ACHN (cell line): Measurements from ENCODE around the gene URI1.
"Not testable (repeated sequence)": the region's sequence is repeated elsewhere in the genome, so short reads cannot be mapped to it uniquely, and the experiment has no call there.

ENCODE experiments used
- DNase-seq: peaks from one replicate; pipeline ENCODE4 v3.0.0-alpha.2; 2015
- in situ Hi-C: cut with HindIII; loops from 2 replicates; pipeline ENCODE4 v1.10.0; 2017; ENCODE audit warnings: low sequenced_read_pairs, low pct_ligation_motif_present, low pct_unique_long_range_greater_than_20kb

Gene URI1, protein sequence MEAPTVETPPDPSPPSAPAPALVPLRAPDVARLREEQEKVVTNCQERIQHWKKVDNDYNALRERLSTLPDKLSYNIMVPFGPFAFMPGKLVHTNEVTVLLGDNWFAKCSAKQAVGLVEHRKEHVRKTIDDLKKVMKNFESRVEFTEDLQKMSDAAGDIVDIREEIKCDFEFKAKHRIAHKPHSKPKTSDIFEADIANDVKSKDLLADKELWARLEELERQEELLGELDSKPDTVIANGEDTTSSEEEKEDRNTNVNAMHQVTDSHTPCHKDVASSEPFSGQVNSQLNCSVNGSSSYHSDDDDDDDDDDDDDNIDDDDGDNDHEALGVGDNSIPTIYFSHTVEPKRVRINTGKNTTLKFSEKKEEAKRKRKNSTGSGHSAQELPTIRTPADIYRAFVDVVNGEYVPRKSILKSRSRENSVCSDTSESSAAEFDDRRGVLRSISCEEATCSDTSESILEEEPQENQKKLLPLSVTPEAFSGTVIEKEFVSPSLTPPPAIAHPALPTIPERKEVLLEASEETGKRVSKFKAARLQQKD

DNA sequence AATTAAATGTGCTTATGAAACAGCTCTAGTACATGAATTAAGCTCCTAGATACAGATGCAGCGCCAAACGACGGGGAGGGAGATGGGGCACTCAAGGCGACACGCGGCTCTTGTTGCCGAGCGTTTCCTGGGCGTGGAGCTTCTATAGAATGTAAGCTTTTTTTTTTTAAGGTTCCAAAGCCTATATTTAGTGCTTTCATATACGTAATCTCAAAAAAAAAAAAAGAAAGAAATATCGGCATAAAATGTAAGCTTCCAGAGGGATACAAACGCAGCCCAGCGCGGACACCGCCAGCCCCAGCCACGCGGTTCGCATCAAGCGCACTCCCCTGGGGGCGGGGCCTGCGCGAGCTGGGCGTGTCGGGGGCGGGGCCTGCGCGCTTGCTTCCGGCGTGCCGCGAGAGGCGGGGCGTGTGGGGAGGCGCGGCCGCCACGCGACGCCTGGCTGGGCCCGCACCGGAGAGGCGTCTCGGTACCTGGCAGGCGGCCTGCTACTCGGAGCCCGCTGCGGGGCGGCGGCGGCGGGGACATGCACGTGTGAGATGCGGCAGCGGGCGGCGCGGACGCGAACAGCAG is at the start of gene URI1:
URI1 (plus strand) TSS at position 412 of the 576 bp plus-strand sequence. CDS start 309 bp downstream, outside the sequence.
- in situ Hi-C loops = no loop called here
- peak; percentile 75 for DNase-seq

DNA sequence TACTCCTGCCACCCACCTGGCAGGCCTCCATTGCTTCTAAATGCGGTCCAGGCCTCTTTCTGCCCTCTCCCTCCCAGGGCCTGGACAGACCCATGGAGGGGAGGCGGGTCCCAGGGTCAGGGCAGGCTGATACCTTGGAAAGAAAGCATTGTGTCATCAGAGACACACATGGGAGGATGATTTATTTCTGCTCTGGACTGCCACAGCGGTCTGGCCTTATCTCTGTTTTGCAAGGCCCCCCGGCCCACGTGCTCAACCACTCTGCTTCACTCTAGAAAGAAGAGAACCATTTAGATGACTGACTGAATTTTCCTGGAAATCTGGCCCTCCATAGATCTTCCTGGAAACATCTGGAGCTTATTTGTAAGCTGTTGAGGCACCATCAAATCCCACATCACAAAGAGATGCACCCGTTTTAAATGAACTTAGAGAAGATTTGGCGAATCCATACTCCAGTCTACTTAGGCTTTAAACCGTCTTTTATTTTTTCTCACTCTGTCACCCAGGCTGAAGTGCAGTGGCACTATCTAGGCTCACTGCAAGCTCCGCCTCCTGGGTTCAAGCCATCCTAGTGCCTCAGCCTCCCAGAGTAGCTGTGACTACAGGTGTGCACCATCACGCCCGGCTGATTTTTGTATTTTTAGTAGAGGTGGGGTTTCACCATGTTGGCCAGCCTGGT is 48.3 kb upstream of the URI1 start:
- no peak for DNase-seq
- in situ Hi-C loops = no loop called here

DNA sequence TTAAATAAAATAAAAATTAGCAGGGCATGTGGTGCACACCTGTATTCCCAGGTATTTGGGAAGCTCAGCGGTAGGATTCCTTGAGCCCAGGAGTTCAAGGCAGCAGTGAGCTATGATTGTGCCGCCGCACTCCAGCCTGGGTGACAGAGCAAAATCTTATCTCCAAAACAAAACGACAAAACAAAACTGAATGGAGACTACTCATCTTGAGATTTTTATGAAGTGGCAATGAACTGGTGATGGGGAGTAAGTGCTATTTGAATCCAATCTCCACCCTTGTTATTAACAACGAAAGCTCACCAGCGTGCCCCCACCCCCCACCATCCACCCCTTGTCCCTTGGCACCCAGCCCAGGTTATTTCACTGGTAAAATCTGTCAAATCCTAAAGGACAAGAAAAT is 45.2 kb upstream of the URI1 start:
- no peak for DNase-seq
- in situ Hi-C loops = no loop called here

DNA sequence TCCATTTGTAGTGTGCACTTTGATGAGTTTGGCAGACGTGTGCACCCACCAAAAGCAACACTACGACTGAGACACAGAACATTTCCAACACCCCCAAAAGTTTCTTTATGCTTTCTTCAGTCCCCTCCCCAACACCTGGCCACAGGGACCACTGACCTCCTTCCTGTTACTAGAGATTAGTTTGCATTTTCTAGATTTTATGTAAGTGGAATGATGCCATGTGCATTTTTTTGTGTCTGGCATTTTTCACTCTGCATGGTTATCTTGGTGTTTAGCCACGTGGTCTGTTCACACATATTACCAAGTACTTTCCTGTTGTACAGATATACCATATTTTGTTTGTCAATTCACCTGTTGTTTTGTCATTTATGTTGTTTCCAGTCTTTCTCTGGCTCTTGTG is 44.6 kb upstream of the URI1 start:
- in situ Hi-C loops = no loop called here
- no peak for DNase-seq

DNA sequence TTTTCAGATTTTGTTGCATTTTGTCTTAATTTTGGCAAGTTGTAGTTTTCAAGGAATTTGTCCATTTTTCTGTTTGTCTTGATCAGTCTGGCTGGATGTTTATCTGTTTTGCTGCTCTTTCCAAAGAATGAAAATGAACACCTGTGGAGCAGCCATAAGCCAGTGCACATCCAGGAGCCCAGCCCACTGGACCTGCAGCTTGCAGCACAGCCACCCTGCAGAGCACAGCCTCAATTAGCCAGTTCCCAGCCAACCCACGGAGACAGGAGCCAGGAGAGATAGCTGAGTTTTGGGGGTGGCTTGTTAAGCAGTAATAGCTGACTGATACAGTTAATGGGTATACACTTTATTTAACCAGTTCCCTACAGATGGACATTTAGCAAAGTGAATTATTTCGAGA is 38.0 kb upstream of the URI1 start:
- in situ Hi-C loops = no loop called here

DNA sequence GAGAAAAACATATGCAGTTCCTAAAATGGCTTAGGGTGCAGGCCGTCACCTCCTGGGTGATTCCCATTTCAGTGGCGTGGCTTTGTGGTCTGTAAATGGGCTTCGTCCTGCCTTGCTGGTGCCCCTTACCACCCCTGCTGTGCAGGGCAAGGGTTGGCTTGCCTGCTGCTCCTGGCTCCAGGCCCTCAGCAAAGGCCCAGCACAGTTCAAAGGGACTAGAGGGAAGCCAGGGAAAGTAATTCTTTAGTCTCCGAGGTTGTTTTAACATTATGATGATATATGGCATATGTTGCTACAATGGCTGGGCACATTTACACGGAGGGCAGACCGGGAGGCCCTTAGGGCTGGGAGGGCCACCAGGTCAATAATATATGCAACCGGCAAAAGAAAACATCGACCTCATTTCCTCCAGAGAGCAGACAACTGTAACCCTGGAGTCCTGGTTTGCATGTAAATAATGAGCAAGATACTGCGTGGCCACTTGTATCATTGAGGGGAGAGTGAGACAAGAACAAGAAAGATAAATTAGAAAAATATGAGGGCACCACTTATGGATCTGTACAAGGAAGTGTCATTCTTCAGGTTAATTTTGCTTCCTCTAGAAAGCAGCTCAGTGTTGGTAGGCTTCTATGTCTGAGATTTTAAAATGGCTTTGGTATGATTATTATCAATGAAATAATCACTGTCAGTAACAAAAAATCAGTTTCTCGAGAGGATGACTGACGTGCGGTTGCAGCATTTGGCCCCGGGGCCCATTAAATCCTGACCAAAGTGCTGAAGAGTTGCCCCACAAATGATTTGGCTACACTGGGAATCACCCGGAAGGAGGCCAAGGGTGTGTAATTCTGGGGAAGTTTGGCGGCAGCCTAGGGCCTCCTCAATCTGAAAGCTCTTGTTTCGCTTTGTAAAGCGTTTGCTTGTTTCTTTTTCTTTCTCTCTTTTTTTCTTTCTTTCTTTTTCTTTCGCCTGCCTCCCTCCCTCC is 32.8 kb upstream of the URI1 start:
- in situ Hi-C loops = no loop called here
- DNase-seq = no peak

More for the DNA sequence above, 38.0 kb upstream of the URI1 start:
- no peak for DNase-seq

DNA sequence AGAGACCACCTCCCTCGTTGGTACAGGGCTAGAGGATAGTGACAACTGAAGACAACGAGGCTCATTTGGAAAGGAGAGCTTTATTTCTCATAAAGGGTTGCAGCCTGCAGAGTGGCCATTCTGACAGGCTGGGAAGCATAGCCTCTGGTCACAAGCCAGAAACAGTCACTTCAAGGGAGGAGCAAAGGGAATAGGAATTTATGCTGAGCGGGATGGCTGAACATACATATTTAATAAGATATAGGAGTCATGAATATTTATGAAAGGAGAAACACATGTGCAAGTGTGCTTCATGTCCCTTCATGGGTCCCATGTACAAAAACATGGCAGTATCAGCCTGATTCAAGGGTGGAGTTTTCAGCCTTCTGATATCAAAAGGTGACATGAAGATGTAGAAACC is 27.1 kb upstream of the URI1 start:
- in situ Hi-C loops = no loop called here
- no peak for DNase-seq

DNA sequence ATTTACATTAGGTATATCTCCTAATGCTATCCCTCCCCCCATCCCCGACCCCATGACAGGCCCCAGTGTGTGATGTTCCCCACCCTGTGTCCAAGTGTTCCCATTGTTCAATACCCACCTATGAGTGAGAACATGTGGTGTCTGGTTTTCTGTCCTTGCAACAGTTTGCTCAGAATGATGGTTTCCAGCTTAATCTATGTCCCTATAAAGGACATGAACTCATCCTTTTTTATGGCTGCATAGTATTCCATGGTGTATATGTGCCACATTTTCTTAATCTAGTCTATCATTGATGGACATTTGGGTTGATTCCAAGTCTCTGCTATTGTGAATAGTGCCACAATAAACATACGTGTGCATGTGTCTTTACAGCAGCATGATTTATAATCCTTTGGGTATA is 26.2 kb upstream of the URI1 start:
- DNase-seq, in situ Hi-C loops: not testable (repeated sequence)

DNA sequence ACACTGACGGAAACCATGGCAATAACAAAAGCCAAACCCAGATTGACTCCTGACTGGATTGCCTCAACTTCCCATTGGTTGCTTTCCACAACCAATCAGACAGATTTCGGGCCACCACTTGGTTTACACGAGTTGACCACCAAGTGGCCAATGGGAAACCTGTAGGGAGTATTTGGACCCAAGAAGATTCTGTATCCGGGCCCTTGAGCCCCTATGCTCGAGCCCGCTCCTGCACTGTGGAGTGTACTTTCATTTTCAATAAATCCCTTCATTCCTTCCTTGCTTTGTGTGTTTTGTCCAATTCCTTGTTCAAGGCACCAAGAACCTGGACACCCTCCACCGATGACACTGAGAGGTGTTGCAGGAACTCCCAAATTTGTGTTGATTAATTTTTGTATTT is 24.1 kb upstream of the URI1 start:
- no peak for DNase-seq
- in situ Hi-C loops = no loop called here

DNA sequence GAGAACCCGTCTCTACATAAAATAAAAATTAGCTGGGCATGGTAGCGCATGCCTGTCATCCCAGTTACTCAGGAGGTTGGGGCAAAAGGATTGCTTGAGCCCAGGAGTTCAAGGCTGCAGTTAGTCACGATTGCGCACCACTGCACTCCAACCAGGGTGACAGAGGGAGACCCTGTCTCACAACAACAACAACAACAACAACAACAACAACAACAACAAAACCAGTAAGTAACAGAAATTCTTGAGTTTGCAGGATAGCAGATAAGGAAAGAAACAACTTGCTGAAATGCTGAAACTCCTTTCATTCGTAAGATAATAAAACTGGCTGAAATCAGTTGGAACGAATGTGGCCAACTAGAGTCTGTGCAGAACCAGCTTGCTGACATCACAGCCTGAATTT is 23.1 kb upstream of the URI1 start:
- no peak for DNase-seq
- in situ Hi-C loops = no loop called here

DNA sequence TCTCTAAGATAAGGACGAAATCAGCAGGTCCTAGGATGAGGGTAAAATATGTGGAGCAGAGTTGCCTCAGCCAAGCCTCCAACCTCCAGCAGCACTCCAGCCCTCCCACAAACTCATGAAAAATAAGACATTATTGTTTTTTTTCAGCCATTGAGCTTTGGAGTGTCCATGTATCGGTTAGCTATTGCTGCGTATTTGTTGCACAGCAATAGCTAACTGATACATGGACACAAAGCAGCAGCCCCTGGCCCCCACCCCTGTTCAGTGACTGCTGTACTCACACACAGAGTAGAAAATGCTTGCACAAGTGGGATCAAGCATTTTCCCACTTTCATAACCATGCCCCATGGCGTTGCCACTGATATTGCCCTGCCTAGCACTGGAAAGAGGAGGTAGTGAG is 19.1 kb upstream of the URI1 start:
- no peak for DNase-seq
- in situ Hi-C loops = no loop called here

DNA sequence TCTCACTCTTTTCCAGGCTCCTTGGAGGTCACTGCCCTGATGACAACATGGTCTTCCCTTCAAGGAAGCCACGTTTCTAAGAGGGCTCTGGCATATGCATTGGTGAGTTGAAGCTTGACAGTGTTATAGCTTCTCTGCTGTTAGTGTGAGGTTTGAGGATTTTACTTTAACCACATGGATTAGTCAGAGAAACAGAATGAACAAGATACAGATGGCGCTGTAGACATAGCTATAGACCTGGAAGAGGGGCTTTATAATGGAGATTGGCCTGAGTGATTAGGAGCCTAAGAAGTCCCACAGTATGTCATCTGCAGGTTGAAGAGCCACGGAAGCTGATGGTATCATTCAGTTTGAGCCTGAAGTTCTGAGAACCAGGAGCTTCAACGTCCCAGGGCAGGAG is 18.4 kb upstream of the URI1 start:
- in situ Hi-C loops = no loop called here

DNA sequence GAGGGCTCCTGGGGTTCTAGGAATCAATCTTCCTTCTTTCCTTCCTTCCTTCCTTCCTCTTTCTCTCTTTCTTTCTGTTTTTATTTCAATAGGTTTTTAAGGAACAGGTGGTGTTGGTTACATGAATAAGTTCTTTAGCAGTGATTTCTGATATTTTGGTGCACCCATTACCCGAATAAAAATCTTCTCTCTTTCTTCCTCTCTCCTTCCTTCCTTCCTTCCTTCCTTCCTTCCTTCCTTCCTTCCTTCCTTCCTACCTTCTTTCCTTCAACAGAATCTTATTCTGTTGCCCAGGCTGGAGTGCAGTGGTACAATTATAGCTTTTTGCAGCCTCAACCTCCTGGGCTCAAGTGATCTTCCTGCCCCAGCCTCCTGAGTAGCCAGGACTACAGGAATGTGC is 16.0 kb upstream of the URI1 start:
- in situ Hi-C loops = no loop called here
- no peak for DNase-seq

More for the DNA sequence above, 18.4 kb upstream of the URI1 start:
- no peak for DNase-seq

DNA sequence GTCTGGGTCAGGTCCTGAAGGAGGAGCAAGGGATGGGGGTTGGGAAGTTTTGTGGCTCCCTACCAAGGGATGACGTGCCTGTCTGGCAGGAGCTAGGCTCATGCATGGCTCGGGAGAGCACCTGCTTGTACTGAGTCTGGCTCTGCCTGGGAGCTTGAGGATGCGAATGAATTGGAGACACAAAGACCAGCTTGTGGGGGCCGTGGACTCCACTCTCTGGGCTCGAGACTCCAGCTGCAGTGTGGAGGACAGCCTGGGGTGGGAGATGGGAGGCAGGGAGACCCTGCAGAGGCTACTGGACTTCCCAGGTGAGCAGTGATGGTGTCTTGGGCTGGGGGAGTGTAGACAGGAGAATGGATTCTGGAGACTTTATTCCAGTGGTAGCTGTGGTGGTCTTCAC is 15.2 kb upstream of the URI1 start:
- in situ Hi-C loops = no loop called here
- DNase-seq = no peak

DNA sequence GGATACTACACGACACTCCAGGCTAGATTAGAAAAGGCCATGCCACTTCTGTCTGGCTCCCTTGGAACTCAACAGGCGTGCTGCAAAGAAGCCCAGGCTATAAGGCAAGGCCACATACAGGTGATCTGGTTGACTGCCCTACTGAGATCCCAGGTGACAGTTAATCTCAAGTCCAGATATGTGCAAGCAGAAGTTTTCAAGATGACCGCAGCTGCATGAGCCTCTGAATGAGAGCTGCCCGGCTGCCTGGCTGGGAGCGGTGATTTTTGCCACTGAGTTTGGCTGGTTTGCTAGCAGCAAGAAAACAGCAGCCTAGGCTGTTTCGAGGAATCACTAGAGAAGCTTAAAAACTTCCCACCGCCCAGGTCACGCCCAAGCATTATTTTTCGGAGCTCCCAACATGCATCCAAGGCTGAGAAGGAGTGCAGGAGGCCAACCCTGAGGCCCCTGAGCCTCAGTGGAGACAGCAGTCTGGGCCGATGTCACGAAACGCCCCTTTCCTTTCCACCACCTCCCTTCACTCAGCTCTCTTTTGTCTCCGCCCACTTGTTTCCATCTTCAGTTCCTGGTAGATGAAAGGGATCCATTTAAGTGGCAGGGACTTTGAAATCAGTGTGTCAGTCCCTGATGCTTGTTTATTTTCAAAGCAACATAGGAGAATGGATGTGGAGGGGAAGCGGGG is 14.0 kb upstream of the URI1 start:
- no peak for DNase-seq
- in situ Hi-C loops = no loop called here

DNA sequence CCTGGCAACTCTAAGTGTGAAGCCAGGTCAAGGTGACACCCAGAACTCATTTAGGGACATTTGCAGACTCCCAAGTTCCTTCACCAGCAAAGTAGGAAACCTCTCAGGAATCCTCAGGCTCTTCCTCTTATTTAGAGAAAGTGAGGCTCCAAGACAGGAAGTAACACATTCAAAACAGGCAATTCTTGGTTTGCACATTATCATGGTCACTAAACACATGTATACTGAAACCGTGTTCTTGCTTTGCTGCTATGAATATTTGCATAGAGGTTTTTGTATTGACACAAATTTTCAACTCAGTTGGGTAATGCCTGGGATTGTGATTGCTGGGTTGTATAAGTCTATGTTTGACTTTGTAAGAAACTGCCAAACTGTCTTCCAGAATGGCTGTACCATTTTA is 13.2 kb upstream of the URI1 start:
- no peak for DNase-seq
- in situ Hi-C loops = no loop called here

DNA sequence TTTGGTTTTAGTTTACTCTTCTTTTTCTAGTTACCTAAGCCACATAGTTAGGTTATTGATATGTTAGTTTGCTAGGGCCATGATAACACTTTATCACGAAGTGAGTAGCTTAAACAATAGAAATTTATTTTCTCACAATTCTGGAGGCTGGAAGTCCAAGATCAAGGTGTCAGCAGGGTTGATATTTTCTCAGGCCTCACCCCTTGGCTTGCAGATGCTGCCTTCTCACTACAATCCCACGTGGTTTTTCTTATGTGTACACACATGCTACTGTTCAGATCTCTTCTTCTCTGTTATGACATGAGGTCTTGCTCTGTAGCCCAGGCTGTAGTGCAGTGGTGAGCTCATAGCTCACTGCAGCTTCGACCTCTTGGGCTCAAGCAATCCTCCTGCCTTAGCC is 7.8 kb upstream of the URI1 start:
- no peak for DNase-seq
- in situ Hi-C loops = no loop called here

DNA sequence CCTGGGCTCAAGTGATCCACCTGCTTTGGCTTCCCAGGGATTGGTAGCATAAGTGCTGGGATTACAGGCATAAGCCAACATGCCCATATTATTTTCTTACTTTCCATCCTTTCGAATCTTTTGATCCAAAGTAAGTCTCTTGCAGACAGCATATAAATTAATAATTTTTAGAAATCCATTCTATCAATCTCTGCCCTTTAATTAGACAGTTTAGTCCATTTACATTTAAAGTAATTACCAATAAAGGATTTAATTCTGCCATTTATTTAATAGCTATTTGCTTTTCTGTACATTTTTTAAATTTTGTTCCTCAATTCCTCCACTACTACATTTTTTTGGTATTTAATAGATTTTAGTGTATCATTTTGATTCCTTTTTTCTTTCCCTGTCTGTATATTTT is 7.3 kb upstream of the URI1 start:
- in situ Hi-C loops = no loop called here
- DNase-seq = no peak
